Measurements from ENCODE around the gene ITPKC. TPM values are rescaled to one million over a fixed set of nuclear protein-coding genes. Genes with fewer than 3 reads are reported as not detected.

Gene ITPKC

Small RNA genes lying within 50 kb of the gene (small RNA-seq; reads per million reads assigned to genes)
- gene RNU6-195P (ENCODE audit: insufficient read depth) = not detected
